Left forelimb (tissue), 1 donor: ENCODE measurements around the gene DOK5.

Source experiments
- DNase-seq: peaks from one replicate; pipeline ENCODE4 v3.0.0-alpha.2; 2018; ENCODE audit warnings: low spot score

The DOK5 gene

GRCh38 chr20:54514028-54514607, 38.7 kb downstream of the DOK5 start:
- no peak for DNase-seq

- DNase-seq = no peak
Measured at GRCh38 chr20:54515793-54516628, 40.6 kb downstream of the DOK5 start.

GRCh38 chr20:54517241-54517975, 42.0 kb downstream of the DOK5 start:
- DNase-seq = no peak

GRCh38 chr20:54524849-54525248, 49.5 kb downstream of the DOK5 start:
- DNase-seq = no peak

GRCh38 chr20:54525916-54526590, 50.7 kb downstream of the DOK5 start:
- DNase-seq = no peak

GRCh38 chr20:54526801-54527200, 51.4 kb downstream of the DOK5 start:
- DNase-seq = no peak

GRCh38 chr20:54532573-54532972, 57.2 kb downstream of the DOK5 start:
- DNase-seq = no peak

GRCh38 chr20:54534101-54534500, 58.7 kb downstream of the DOK5 start:
- no peak for DNase-seq

GRCh38 chr20:54535033-54535432, 59.6 kb downstream of the DOK5 start:
- no peak for DNase-seq

GRCh38 chr20:54535746-54536145, 60.4 kb downstream of the DOK5 start:
- DNase-seq = no peak

GRCh38 chr20:54539521-54540046, 64.2 kb downstream of the DOK5 start:
- DNase-seq = no peak

GRCh38 chr20:54543369-54543768, 68.0 kb downstream of the DOK5 start:
- no peak for DNase-seq

GRCh38 chr20:54545676-54546358, 70.4 kb downstream of the DOK5 start:
- no peak for DNase-seq

- DNase-seq = no peak
Measured at GRCh38 chr20:54548849-54549248, 73.5 kb downstream of the DOK5 start.

- no peak for DNase-seq
Measured at GRCh38 chr20:54549658-54550326, 74.4 kb downstream of the DOK5 start.

- no peak for DNase-seq
Measured at GRCh38 chr20:54550776-54551396, 75.5 kb downstream of the DOK5 start.

- DNase-seq = no peak
Measured at GRCh38 chr20:54554006-54554405, 78.6 kb downstream of the DOK5 start.

- no peak for DNase-seq
Measured at GRCh38 chr20:54555150-54555549, 79.8 kb downstream of the DOK5 start.

- no peak for DNase-seq
Measured at GRCh38 chr20:54556406-54556805, 81.0 kb downstream of the DOK5 start.

GRCh38 chr20:54557806-54558590, 82.6 kb downstream of the DOK5 start:
- DNase-seq = no peak
